GM19395 (cell line): ENCODE data around the gene CD70.
"Not testable (repeated sequence)": the region's sequence is repeated elsewhere in the genome, so short reads cannot be mapped to it uniquely, and the experiment has no call there.

Source experiments
- ATAC-seq: cut with Tn5 transposase; IDR thresholded peaks from one replicate; pipeline ENCODE4 v1.9.1; 2021; ENCODE audit warnings: mild to moderate bottlenecking, moderate library complexity; ENCODE audit not compliant: unreplicated experiment

CD70 gene

GRCh38 chr19:6598254-6598892, 7.4 kb upstream of the CD70 start:
- not testable (repeated sequence) for ATAC-seq

- not testable (repeated sequence) for ATAC-seq
These were observed 6.7 kb upstream of the CD70 start for GRCh38 chr19:6597471-6598253.

GRCh38 chr19:6596621-6597020, 5.7 kb upstream of the CD70 start:
- ATAC-seq = no peak

GRCh38 chr19:6593651-6594416, 2.9 kb upstream of the CD70 start:
- ATAC-seq = no peak

GRCh38 chr19:6590258-6590826, 608 bp downstream of the CD70 start:
- no peak for ATAC-seq

- ATAC-seq = no peak
These were observed 1.2 kb downstream of the CD70 start for GRCh38 chr19:6589711-6590257.

- no peak for ATAC-seq
These were observed 2.2 kb downstream of the CD70 start for GRCh38 chr19:6588508-6589345.

GRCh38 chr19:6587998-6588507, 2.9 kb downstream of the CD70 start:
- ATAC-seq = no peak

- no peak for ATAC-seq
These were observed 3.7 kb downstream of the CD70 start for GRCh38 chr19:6587093-6587820.

- ATAC-seq = no peak
These were observed 4.2 kb downstream of the CD70 start for GRCh38 chr19:6586726-6587092.

GRCh38 chr19:6586056-6586455, 4.9 kb downstream of the CD70 start:
- no peak for ATAC-seq

GRCh38 chr19:6582515-6583484, 8.2 kb downstream of the CD70 start:
- not testable (repeated sequence) for ATAC-seq

GRCh38 chr19:6580313-6580712, 10.6 kb downstream of the CD70 start:
- ATAC-seq = no peak

GRCh38 chr19:6579450-6580178, 11.3 kb downstream of the CD70 start:
- ATAC-seq = no peak

- ATAC-seq = peak; percentile 82
These were observed 13.3 kb downstream of the CD70 start for GRCh38 chr19:6577476-6578125.

- no peak for ATAC-seq
These were observed 14.0 kb downstream of the CD70 start for GRCh38 chr19:6576869-6577475.

GRCh38 chr19:6573350-6573749, 17.6 kb downstream of the CD70 start:
- ATAC-seq = no peak
